ENCODE measurements around the gene FAM24B.
A peak's percentile ranks its signal among the peaks of the same experiment; 100 is the strongest.

The FAM24B gene

GRCh38 chr10:122856902-122857301 is 22.5 kb downstream of the FAM24B start:
- DNase-seq: no peak

- no peak for DNase-seq
These were observed 23.6 kb downstream of the FAM24B start for GRCh38 chr10:122855745-122856144.

GRCh38 chr10:122854648-122855047 is 24.7 kb downstream of the FAM24B start:
- DNase-seq: no peak

DNA sequence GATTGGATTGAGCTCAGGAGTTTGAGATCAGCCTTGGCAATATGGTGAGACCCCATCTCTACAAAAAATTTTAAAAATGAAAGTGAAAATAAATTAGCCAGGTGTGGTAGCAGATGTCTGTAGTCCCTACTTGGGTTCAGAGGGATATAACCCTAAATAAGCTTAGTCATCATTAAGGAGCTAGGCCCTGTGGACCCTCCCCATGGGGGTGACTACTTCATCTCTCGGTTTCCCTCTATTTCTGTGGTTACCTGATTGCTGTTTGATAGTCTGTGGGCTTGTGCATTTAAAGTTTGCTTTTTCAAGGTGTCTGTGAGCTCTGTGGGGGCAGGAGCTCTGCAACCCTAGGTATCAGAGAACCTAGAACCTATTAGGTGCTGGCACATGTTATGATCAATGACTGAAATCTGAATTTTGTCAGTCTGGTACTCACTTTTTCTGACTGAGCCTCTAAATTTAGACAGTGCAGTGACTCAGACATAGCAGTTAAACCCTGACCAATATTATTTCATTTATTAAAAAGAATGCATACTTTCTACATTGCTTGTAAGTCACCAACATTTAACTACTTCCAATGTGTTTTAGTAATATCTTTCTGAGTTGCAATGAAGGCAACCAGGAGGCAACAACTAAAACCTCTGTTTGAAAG is 25.6 kb downstream of the FAM24B start:
- no peak for DNase-seq

GRCh38 chr10:122852261-122852660 is 27.1 kb downstream of the FAM24B start:
- no peak for DNase-seq

- no peak for DNase-seq
These were observed 28.4 kb downstream of the FAM24B start for GRCh38 chr10:122850705-122851640.

DNA sequence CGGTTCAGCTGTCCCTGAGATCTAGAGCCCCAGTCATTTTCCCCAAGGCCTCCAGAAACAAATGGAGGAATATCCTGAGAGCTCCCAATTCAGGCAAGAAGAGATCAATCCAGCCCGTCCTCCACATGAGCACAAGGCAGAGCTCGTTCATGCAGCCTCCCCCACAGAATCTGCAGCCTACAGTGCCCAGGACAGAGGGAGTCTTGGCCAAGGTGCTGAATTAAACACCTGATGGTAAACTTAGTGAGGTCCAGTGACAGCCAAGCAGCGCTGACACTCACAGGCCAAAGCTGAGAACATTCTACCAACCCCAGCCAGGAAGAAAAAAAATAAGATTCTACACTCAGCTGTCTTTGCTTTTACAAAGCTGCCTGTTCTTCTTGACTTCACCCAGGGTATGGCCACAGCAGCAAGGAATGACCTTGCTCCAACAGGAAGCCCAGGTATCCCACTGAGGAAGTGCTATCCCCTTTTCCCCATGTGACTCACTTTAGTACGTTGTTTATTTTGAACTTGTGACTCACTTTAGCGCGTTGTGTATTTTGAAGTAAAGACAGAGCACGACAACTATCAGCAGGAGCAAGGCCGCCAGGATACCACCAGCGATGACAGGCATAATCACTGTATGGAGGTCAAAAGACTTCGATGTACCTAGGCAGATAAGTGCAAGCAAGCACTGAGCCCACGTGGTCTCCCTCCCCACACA is 29.3 kb downstream of the FAM24B start:
- DNase-seq: no peak

GRCh38 chr10:122849090-122849489 is 30.3 kb downstream of the FAM24B start:
- no peak for DNase-seq

DNA sequence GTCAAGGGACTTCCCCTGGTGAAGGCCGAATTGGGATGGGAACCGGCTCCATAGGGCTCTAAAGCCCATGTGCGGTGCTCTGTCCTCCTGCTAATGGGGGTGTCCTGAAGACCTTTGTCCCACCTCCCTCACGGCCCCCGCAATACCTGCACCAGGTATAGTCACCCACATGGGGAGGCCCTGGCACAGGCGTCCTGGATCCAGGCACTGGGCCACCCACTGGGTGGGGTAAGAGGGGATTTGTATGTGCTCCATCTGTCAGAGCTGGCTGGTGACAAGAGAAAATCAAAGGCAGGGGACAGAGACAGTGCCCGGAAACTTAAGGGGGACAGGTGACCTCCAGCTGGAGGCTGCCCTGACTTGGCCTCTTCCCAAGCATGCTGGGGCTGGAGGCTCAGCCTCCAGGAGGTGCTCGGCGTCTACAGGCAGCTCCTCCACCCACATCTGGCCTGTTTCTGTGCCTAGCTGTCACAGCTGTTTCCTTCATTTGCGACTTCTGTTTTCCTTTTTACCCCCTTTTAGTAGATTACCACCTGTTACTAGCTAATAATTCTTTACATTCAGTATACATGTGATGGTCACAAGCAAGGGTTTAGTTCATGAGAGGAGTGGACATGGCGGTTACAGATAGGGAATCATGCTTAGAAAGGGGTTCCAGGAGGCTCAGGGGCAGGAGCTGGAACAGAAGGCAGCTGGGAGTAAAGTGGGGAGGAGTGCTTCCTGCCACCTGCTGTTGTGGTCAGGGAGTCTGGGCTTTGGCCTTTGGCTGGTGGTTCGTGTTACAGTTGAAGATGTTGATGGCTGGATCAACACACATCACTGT is 31.4 kb downstream of the FAM24B start:
- DNase-seq: peak; percentile 84

DNA sequence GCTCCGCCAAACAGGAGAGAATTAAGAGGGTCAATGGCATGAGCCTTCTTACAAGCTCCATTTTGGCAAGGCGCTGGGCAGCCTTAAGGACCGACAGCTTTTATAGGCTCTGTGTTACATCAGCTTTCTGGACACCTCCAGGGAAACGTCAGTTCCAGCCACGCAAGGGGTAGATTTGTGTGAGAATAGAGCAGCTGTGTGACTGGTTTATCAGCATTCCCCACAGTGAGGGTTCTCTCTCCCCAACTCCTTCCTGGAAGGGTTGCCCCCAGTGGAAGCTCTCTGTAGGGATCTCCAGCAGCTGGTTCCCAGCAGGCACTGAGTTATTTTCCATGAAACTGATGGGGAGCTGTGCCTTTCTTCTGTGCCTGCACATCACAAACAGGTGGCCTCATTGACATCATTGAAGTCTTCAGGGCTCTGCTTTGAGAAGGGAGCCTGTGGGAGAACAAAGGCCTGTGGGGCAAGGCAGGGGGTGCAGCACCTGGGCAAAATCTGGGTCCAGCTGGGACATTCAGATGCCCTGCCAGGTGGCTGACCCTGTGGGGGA is 33.5 kb downstream of the FAM24B start, which contains the start of gene CUZD1:
CUZD1 (minus strand) TSS at position 75 of the 550 bp plus-strand sequence; CDS start at position 61, 14 bp downstream.
- DNase-seq: no peak

- no peak for DNase-seq
These were observed 35.2 kb downstream of the FAM24B start for GRCh38 chr10:122844146-122844545.

DNA sequence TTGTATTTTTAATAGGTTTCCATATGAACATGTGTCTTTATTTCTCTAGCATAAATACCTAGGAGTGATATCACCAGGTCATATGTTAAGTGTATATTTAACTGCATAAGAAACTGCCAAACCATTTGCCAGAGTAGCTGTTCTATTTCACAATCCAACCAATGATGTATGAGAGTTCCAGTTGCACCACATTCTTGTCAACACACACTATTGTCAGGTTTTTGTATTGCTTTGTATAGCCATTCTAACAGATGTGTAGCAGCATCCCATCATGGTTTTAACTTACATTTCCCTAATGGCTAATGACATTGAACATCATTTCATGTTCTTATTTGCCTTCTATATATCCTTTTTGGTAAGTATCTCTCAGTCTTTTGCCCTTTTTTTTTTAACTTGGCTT is 37.8 kb downstream of the FAM24B start:
- no peak for DNase-seq

DNA sequence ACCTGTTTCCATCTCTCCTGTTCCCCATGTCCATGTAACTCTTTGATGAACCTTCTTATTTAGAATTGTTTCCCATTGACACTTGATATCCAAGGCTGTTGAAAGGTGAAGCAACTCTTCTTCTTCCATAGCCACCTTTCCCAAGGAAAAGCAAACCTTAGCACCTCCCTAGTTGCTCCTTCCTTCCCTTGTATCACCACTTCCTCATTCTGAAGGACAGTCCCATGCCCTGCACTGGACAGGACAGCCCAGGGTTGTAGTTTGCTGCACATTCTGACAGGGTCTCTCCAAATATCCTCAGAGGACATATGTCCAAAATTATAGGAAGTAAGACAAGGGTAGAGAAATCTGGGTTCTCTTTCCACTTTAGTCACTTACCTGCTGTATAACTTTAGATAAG is 39.9 kb downstream of the FAM24B start:
- no peak for DNase-seq

DNA sequence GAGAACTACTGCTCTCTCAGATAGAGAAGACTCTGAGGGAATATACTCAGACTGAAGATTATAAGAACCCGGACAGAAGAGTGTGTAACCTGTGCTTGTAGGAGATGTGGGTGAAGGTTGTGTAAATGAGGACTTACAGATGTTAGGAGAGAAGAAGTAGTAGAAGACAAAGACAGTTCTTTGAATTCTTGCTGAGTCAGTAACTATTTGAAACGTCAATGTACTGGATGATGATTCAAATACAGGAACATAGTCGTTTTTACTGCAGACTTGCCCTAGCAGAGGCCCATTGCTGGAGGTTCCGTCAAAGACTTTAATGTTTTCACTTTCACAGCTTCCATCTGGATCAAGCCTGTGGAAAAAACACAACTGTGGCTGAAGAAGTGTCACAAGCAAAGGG is 40.5 kb downstream of the FAM24B start:
- no peak for DNase-seq

GRCh38 chr10:122835908-122836307 is 43.5 kb downstream of the FAM24B start:
- DNase-seq: no peak

DNA sequence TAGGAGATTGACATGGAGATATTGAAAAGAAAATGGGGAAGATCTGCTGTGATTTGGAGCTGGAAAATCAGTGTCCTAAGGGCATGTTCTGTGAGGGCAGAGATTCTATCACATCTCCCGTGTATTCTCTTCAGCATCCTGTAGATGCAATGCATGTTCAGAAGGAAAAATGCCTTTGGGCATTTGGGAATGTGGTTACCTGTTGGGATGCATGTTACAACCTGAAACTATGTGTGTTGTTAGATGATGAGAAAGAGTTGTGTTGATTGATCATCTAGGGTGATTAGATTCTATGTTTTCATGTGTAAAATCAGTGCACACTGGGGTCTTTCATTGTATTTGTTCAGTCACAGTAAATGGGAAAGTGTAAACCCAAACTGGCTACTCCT is 48.4 kb downstream of the FAM24B start:
- DNase-seq: no peak

DNA sequence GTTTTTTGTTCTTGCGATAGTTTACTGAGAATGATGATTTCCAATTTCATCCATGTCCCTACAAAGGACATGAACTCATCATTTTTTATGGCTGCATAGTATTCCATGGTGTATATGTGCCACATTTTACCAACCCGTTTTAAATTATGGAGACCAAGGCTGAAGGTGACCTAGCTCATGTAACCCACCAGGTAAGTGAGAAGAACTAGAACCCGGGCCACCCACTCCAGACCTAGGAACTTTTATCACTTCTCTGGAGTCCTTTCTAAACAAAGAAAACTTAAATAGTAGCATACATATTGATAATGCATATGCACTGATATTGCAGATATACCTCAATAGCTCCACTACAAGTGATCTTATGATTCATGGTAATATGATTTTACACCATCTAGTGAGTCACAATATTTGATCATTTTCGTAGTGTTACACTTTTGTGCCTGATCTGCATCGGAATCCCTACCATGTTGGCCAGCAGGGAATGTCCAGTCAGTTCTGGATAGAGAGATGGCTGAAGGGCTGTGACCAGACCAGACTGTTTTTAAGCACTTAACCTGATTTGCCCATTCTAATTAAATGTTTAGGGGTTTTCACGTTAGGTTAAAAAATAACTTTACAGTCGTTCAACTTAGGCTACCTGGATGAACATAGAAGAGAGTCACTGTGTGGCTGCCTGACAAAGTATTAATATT is 49.0 kb downstream of the FAM24B start:
- no peak for DNase-seq

GRCh38 chr10:122829454-122829853 is 49.9 kb downstream of the FAM24B start:
- DNase-seq: no peak

- DNase-seq: no peak
These were observed 50.6 kb downstream of the FAM24B start for GRCh38 chr10:122828716-122829255.

GRCh38 chr10:122827302-122827701 is 52.1 kb downstream of the FAM24B start:
- DNase-seq: no peak

DNA sequence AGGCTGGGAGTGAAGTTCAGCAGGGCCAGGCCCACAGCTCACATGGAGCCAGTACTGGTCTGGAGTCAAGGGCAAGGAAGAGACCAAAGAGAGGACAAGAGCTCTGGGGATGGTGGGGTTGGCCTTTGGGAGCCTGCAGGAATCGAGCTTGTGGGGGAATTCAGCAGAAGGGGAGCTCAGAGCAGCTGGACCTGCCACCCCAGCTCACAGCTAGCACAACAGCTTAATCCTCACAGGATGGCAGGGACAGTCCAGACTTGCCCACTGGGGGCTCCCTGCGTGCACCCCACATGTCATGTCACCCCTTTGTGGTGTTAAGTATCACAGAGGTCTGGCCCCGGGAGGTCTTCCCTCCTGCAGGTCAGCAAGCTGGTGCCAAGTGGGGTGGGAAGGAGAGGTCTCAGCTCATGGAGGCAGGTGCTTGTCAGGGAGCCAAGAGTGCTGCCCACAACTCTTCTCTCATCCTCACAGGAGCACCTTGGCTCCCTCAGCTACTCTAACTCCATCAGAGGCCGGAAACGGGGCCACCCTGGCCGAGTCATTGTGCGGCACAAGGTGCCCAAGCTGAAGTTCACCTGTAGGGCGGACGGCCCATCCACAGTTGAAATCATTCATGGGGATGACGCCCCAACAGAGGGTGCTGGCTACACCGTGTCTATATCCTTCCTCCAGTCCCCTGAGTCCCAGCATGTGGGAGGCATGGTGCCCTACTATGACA is 56.2 kb downstream of the FAM24B start:
- DNase-seq: no peak
